ENCODE measurements around the gene KDM3A.

DNA sequence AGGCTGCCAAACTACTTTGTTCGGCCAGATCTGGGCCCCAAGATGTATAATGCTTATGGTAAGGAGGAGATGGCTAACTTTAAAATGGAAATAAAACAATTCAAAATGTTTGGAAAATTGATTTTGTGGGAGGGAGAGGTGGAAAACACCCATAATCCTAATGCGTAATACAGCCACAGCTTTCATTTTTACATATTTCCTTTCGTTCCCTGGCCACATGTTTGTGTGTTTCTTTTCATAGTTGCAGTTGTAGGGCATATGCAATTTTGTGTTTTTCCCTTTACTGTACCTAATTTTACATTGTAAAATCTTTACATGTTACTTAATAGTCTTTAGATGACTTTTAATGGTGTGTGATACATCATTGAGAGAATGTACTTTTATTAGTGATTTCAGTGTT, 44.6 kb downstream of the KDM3A start:
- no peak for TF ChIP-seq POLR2AphosphoS5 (IDR thresholded peaks at IDR 0.05; ENCODE audit: low read length)
- TF ChIP-seq, protein P1, sequence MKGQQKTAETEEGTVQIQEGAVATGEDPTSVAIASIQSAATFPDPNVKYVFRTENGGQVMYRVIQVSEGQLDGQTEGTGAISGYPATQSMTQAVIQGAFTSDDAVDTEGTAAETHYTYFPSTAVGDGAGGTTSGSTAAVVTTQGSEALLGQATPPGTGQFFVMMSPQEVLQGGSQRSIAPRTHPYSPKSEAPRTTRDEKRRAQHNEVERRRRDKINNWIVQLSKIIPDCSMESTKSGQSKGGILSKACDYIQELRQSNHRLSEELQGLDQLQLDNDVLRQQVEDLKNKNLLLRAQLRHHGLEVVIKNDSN (IDR thresholded peaks at IDR 0.05; ENCODE audit: borderline replicate concordance, extremely low read length, insufficient read depth, low read depth, low read length): no peak
- TF ChIP-seq, protein P2, sequence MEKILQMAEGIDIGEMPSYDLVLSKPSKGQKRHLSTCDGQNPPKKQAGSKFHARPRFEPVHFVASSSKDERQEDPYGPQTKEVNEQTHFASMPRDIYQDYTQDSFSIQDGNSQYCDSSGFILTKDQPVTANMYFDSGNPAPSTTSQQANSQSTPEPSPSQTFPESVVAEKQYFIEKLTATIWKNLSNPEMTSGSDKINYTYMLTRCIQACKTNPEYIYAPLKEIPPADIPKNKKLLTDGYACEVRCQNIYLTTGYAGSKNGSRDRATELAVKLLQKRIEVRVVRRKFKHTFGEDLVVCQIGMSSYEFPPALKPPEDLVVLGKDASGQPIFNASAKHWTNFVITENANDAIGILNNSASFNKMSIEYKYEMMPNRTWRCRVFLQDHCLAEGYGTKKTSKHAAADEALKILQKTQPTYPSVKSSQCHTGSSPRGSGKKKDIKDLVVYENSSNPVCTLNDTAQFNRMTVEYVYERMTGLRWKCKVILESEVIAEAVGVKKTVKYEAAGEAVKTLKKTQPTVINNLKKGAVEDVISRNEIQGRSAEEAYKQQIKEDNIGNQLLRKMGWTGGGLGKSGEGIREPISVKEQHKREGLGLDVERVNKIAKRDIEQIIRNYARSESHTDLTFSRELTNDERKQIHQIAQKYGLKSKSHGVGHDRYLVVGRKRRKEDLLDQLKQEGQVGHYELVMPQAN (conservative IDR thresholded peaks at IDR 0.05): no peak
- TF ChIP-seq FOS (IDR thresholded peaks at IDR 0.05; ENCODE audit: borderline replicate concordance, extremely low read depth, insufficient read length): no peak
- TF ChIP-seq POLR2A (IDR thresholded peaks at IDR 0.05; ENCODE audit: low read depth, low read length): no peak
